PC-3 (cell line): ENCODE measurements around the gene AGO1. TPM values are rescaled to one million over a fixed set of nuclear protein-coding genes. Genes with fewer than 3 reads are reported as not detected.

Source experiments
- ATAC-seq: fragments of 200-7000 bp; cut with Tn5 transposase; 2 replicates; pipeline ENCODE4 v1.9.1; 2020; ENCODE audit warnings: mild to moderate bottlenecking, moderate library complexity
- Bru-seq: library from RNA; stranded (reverse); fragments of 400-500 nt; gene quantifications from one replicate; lab custom pipeline; 2021; lab: Mats Ljungman, UMichigan
- BruChase-seq, 2 experiments: library from RNA; stranded (reverse); fragments of 400-500 nt; gene quantifications; one replicate each; lab custom pipeline; 2021; lab: Mats Ljungman, UMichigan
- BruUV-seq: library from RNA; stranded (reverse); fragments of 400-500 nt; replicated peaks from 2 replicates; lab custom pipeline; 2021; lab: Mats Ljungman, UMichigan
- CTCF ChIA-PET: fragments of 300-600 bp; sonication (Branson Sonifier 250); formaldehyde crosslinking; loops from one replicate; lab custom pipeline; 2022; ENCODE audit warnings: antibody characterized with exemption; lab: Charles Lee
- POLR2A ChIA-PET: fragments of 300-600 bp; sonication (Branson Sonifier 250); formaldehyde crosslinking; loops from one replicate; lab custom pipeline; 2022; ENCODE audit warnings: antibody characterized with exemption; ENCODE audit not compliant: unreplicated experiment; lab: Charles Lee
- DNase-seq: peaks from one replicate; pipeline ENCODE4 v3.0.0-alpha.2; 2015
- H2AFZ ChIP-seq: fragments of 300-600 bp; sonication (generic); 2 replicates; pipeline ENCODE4 v1.6.0; 2016; ENCODE audit warnings: antibody characterized with exemption, low read length
- H3F3A ChIP-seq: fragments of 300-600 bp; sonication (generic); one replicate; pipeline ENCODE4 v1.6.0; 2017; ENCODE audit warnings: antibody characterized with exemption, low read length, control low read depth, mild to moderate bottlenecking; ENCODE audit not compliant: unreplicated experiment
- H3K27ac ChIP-seq: fragments of 300-600 bp; sonication (generic); 2 replicates; pipeline ENCODE4 v1.5.1; 2016; ENCODE audit warnings: mild to moderate bottlenecking, low read length
- H3K27me3 ChIP-seq: fragments of 300-600 bp; sonication (generic); 2 replicates; pipeline ENCODE4 v1.6.1; 2016; ENCODE audit warnings: low read length, mixed read lengths
- H3K36me3 ChIP-seq: fragments of 300-600 bp; sonication (generic); 2 replicates; pipeline ENCODE4 v1.6.1; 2016; ENCODE audit warnings: low read depth, mixed run types, low read length, mixed read lengths
- H3K4me1 ChIP-seq: fragments of 300-600 bp; sonication (generic); 2 replicates; pipeline ENCODE4 v1.5.1; 2016; ENCODE audit warnings: low read length; ENCODE audit not compliant: insufficient read depth
- H3K4me2 ChIP-seq: fragments of 300-600 bp; sonication (generic); 2 replicates; pipeline ENCODE4 v1.6.0; 2016; ENCODE audit warnings: low read length
- H3K4me3 ChIP-seq: fragments of 300-600 bp; sonication (generic); 2 replicates; pipeline ENCODE4 v1.5.1; 2016; ENCODE audit warnings: mild to moderate bottlenecking, low read length, mixed read lengths
- H3K79me2 ChIP-seq: fragments of 300-600 bp; sonication (generic); 2 replicates; pipeline ENCODE4 v1.6.1; 2017; ENCODE audit warnings: low read length, mixed read lengths
- H3K9ac ChIP-seq: fragments of 300-600 bp; sonication (generic); 2 replicates; pipeline ENCODE4 v1.6.0; 2016; ENCODE audit warnings: mild to moderate bottlenecking, low read length
- H3K9me2 ChIP-seq: fragments of 300-600 bp; sonication (generic); replicated peaks from 2 replicates; pipeline ENCODE4 v1.6.1; 2016; ENCODE audit warnings: mixed run types, low read length, mixed read lengths
- H3K9me3 ChIP-seq: fragments of 300-600 bp; sonication (generic); 2 replicates; pipeline ENCODE4 v1.6.1; 2016; ENCODE audit warnings: low read length, mixed read lengths
- H4K20me1 ChIP-seq: fragments of 300-600 bp; sonication (generic); 2 replicates; pipeline ENCODE4 v1.6.1; 2016; ENCODE audit warnings: low read length, mixed read lengths
- CTCF ChIP-seq: fragments of 300-600 bp; sonication (generic); conservative IDR thresholded peaks from 2 replicates; pipeline ENCODE4 v1.5.1; 2017; ENCODE audit warnings: antibody characterized with exemption, low read depth, mild to moderate bottlenecking, low read length
- EZH2 ChIP-seq: fragments of 300-600 bp; sonication (generic); IDR thresholded peaks from one replicate; pipeline ENCODE4 v1.6.1; 2017; ENCODE audit warnings: antibody characterized with exemption, mild to moderate bottlenecking, low read length; ENCODE audit not compliant: unreplicated experiment
- EZH2phosphoT487 ChIP-seq: fragments of 300-600 bp; sonication (generic); IDR thresholded peaks from 2 replicates; pipeline ENCODE4 v1.6.1; 2018; ENCODE audit warnings: mild to moderate bottlenecking, antibody characterized with exemption, low read length, borderline replicate concordance
- intact Hi-C: fragments of 100-400 bp; cut with micrococcal nuclease; formaldehyde crosslinking; loops from 2 replicates; pipeline ENCODE4 v1.9.0; 2023
- long read RNA-seq: library from polyadenylated mRNA; unstranded; transcript quantifications from one replicate; pipeline ENCODE4 v2.0.0, GENCODE V29; 2021; ENCODE audit not compliant: unreplicated experiment
- total RNA-seq: library from RNA; depleted of rRNA; stranded (reverse); fragments of >200 nt; gene quantifications from 2 replicates; pipeline ENCODE4 v1.2.3, GENCODE V29; 2014; rRNA removed

The AGO1 gene
- total RNA-seq (15.4 and 17.0 TPM in 2 replicates), Bru-seq, nascent RNA (percentile 73 among the genes with signal in this experiment), BruChase-seq, experiment 1, labeled RNA remaining after a 6-hour chase (percentile 89 among the genes with signal in this experiment), BruChase-seq, experiment 2, labeled RNA remaining after a 2-hour chase (percentile 84 among the genes with signal in this experiment)
- long read RNA-seq, partial matches to known transcripts = 1 of 15 reads
- long read RNA-seq, other reads (novel, unspliced or antisense) = 14 of 15 reads

- Histone ChIP-seq H3K9me2 (no peaks in the 10 kb centered on the region), H3K36me3 (no peaks in the 10 kb centered on the region), H3F3A (no peaks in the 10 kb centered on the region), H3K27me3 (no peaks in the 10 kb centered on the region), H3K4me1 (peaks cover 8% of the 10 kb centered on the region; the same call in 1 of the 2 replicates), H3K9me3 (no peaks in the 10 kb centered on the region), H3K9ac (peak within 1 kb of the TSS; percentile 84), H3K79me2 (peaks cover 45% of the 10 kb centered on the region), H3K4me2 (peak within 1 kb of the TSS; percentile 99), H4K20me1 (no peaks in the 10 kb centered on the region), H3K27ac (no peak within 1 kb of the TSS), H2AFZ (peak within 1 kb of the TSS; percentile 100), H3K4me3 (peak within 1 kb of the TSS; percentile 99)
- CTCF ChIA-PET = interaction anchor here (0.5 to 0.6 kb wide), 3 partner anchors 10 to 276 kb away, joined by 3 to 5 read pairs (median 5); no protein-coding TSS in a partner anchor
- TF ChIP-seq EZH2phosphoT487 (no peak), CTCF (peak; percentile 81)
- peak; percentile 84 for ATAC-seq
- POLR2A ChIA-PET = no interaction called here
- intact Hi-C loops = no loop called here
- peak; percentile 92 for DNase-seq
- BruUV-seq = TSS peak; percentile 41
Observed at GRCh38 chr1:35882945-35883634, at the start of gene AGO1. Gene AGO1, plus strand, starts transcription at chr1:35883209. Its CDS starts 213 bp downstream, at chr1:35883422.

DNA sequence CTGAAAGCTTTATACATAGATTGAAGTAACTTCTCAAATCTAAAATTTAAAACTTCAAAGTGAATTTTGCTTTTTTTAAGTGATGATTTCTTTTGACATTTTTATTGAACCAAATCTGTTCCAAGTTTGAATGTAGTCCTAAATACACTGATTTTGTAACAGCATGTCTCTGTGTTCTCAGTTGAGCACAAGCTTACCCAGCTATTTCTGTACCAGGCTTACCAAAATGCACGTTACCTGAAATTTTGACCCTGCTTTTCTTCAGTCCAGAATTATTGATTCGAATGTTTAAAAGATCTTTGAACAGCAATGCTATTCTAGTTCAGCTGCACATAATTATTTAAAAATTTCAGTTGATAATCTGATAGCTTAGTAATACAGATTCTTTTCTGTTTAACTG lies 49.6 kb upstream of the AGO1 start:
- DNase-seq (no peak), ATAC-seq (no peak)
- Histone ChIP-seq H3K4me3 (no peak overlapping the region), H3K9me2 (no peaks in the 10 kb centered on the region), H3K4me2 (no peak overlapping the region), H3K9ac (no peak overlapping the region), H3K27me3 (no peaks in the 10 kb centered on the region), H2AFZ (no peak overlapping the region), H3K9me3 (no peaks in the 10 kb centered on the region), H3K27ac (no peak overlapping the region), H3K36me3 (peaks cover 2% of the 10 kb centered on the region; the same call in 1 of the 2 replicates), H3K4me1 (no peaks in the 10 kb centered on the region), H4K20me1 (no peaks in the 10 kb centered on the region), H3K79me2 (no peaks in the 10 kb centered on the region), H3F3A (no peaks in the 10 kb centered on the region)
- POLR2A ChIA-PET = no interaction called here
- no peak for TF ChIP-seq EZH2phosphoT487
- no TSS peak for BruUV-seq
- intact Hi-C loops = no loop called here
- CTCF ChIA-PET = interaction anchor here (0.9 kb wide), 1 partner anchor 22 kb away, joined by 3 read pairs; no protein-coding TSS in a partner anchor

DNA sequence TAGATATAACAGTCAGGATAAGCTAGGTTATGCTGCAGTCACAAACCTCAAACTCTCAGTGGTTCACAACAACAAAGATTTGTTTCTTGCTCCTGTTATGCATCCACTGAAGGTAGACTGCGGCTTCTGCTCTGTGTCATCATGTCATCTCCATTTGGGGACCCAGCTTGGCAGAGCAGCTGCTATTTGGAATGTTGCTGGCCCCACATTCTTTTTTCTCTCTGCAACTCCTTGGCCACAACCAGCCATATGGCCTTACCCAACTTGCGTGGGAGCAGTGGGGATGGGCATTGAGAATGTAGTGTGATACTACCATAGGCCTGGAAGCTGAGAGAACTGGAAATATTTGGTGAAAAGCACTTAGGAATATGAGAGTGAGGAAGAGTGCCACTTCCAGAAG lies 48.8 kb upstream of the AGO1 start:
- DNase-seq = no peak
- H3K4me1 ChIP-seq = no peaks in the 10 kb centered on the region
- no peaks in the 10 kb centered on the region for H3K79me2 ChIP-seq
- intact Hi-C loops = no loop called here
- BruUV-seq = no TSS peak
- no peak for ATAC-seq
- no peaks in the 10 kb centered on the region for H4K20me1 ChIP-seq
- no peaks in the 10 kb centered on the region for H3K9me2 ChIP-seq
- no peak overlapping the region for H3K9ac ChIP-seq
- peaks cover 2% of the 10 kb centered on the region; the same call in 1 of the 2 replicates for H3K36me3 ChIP-seq
- no peaks in the 10 kb centered on the region for H3K27me3 ChIP-seq
- ChIA-PET CTCF (no interaction called here), POLR2A (no interaction called here)
- H3K27ac ChIP-seq = no peak overlapping the region
- TF ChIP-seq CTCF (no peak), EZH2 (no peak), EZH2phosphoT487 (no peak)
- no peaks in the 10 kb centered on the region for H3F3A ChIP-seq
- H3K4me3 ChIP-seq = no peak overlapping the region
- H2AFZ ChIP-seq = no peak overlapping the region
- H3K4me2 ChIP-seq = no peak overlapping the region
- no peaks in the 10 kb centered on the region for H3K9me3 ChIP-seq
